H1 (cell line): ENCODE results near the gene HYLS1. TPM values are rescaled to one million over a fixed set of nuclear protein-coding genes. Genes with fewer than 3 reads are reported as not detected.

Experiments used
- CHD7 ChIP-seq: fragments of 300-600 bp; sonication (generic); IDR thresholded peaks from 2 replicates; pipeline ENCODE4 v1.7.1; 2012; ENCODE audit warnings: low read length, moderate library complexity, mild to moderate bottlenecking, inconsistent platforms; ENCODE audit not compliant: insufficient replicate concordance
- polyA plus RNA-seq, 7 experiments: library from polyadenylated mRNA; depleted of rRNA in 3 of 7; stranded (reverse) in 5 of 7; unstranded in 2 of 7; fragments of >200 nt in 5 of 7; fragments of 200-250 nt in 2 of 7; gene quantifications; 1 replicate in 5 of 7; 2 replicates in 1 of 7; 4 replicates in 1 of 7; pipeline versions ENCODE4 v1.2.1 to v1.2.3, GENCODE V29; 2011 to 2013; ENCODE audit warnings: missing spikeins in 2 of 7, mixed read lengths in 2 of 7
- total RNA-seq: library from RNA; stranded (reverse); fragmentation: NEBNext Ultra II Directional; extraction: Animal tissue kit (Norgen Biotek cat#: 25700); gene quantifications from 2 replicates; pipeline ENCODE4 v1.2.1, GENCODE V29; 2021

HYLS1 gene
- total and polyA plus RNA-seq, 2 of the 8 experiments (the other 6 are each of a cell fraction or from before 2014, with no cell fraction given) = 5.1 to 11.6 TPM

GRCh38 chr11:125931116-125931515, 43.6 kb downstream of the HYLS1 start (continued):
- TF ChIP-seq CHD7 = no peak
